GM19023 (cell line): ENCODE data around the gene OR8B12.
"Not testable (repeated sequence)": the region's sequence is repeated elsewhere in the genome, so short reads cannot be mapped to it uniquely, and the experiment has no call there.

Experiments used
- ATAC-seq: cut with Tn5 transposase; IDR thresholded peaks from one replicate; pipeline ENCODE4 v1.9.1; 2021; ENCODE audit warnings: mild to moderate bottlenecking, moderate library complexity; ENCODE audit not compliant: unreplicated experiment

OR8B12 gene

GRCh38 chr11:124533626-124534025 lies 9.8 kb downstream of the OR8B12 start:
- ATAC-seq = no peak

GRCh38 chr11:124520550-124520854 lies 23.0 kb downstream of the OR8B12 start:
- ATAC-seq = no peak

GRCh38 chr11:124519850-124520549 lies 23.5 kb downstream of the OR8B12 start:
- ATAC-seq = no peak

GRCh38 chr11:124518989-124519451 lies 24.4 kb downstream of the OR8B12 start:
- no peak for ATAC-seq

- no peak for ATAC-seq
These were observed 26.1 kb downstream of the OR8B12 start for GRCh38 chr11:124517314-124517713.

- not testable (repeated sequence) for ATAC-seq
These were observed 28.8 kb downstream of the OR8B12 start for GRCh38 chr11:124514675-124515074.

- ATAC-seq = no peak
These were observed 29.3 kb downstream of the OR8B12 start for GRCh38 chr11:124514131-124514530.

GRCh38 chr11:124511745-124512144 lies 31.7 kb downstream of the OR8B12 start:
- ATAC-seq = no peak

GRCh38 chr11:124510279-124510678 lies 33.2 kb downstream of the OR8B12 start:
- ATAC-seq = no peak

GRCh38 chr11:124499711-124500110 lies 43.7 kb downstream of the OR8B12 start:
- ATAC-seq = no peak

- ATAC-seq = no peak
These were observed 50.3 kb downstream of the OR8B12 start for GRCh38 chr11:124493016-124493655.
